ENCODE measurements around the gene TMEM200C. TPM values are rescaled to one million over a fixed set of nuclear protein-coding genes. Genes with fewer than 3 reads are reported as not detected.

TMEM200C gene
- total and polyA plus RNA-seq, 2 experiments from 2014 or later = 3.1 to 3.4 TPM

DNA sequence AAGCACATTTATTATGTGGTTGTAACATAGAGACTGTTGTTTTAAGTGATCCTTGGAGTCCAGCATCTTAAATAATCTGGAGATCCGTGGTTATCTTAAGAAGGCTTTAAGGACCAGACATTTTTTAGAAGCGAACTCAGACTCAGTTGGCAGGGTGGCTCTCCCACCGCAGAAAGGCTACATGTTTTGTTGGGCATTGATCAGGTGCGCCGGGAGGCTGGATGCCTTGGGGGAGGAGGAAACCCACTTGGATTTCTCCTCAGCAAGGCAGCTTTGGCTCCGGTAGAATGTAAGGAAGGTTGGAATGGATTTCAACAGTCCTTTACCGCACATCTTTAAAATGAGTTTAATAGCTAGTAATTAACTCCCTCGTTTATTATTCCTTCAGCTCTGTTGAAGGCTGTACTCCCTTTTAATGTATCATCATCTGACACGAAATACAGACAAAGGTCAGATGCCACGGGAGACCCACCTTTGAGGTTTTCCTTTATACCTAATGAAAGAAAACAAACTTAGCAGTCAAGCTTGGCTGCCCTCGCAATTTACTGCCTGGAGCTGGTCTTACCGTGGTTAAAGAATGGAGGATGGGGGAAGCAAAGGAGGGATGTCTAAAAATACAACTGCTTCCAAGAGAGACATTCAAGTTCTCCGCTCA, 1.2 kb downstream of the TMEM200C start:
- H3K4me2 ChIP-seq = peak overlapping the region; percentile 96

DNA sequence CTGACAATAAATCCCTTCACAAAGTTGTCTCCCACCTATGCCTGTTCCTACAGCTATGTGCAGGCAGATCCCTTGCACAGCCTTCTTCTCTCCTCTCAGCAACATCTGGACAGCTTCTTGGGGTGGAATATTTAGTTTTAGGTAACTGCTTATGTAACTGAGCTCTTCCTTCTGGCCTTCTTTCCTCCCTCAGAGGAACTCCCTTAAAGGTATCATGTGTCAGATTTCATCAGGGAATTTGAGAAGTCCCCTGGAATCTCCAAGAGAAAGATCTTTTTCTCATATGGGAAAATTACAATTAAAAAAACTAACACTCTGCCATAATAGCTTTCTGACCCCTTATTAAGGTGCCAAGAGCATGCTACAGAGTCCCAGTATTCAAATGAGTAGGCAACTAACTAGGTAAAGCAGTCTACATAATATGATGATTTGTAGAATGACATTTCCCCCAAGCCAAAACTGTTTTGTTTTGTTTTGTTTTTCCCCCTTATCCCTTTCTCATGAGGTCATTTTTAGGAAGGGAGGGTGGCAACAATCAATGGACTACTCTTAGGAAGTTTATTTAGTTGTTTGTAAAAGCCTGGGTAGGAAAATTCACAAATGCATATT, 2.4 kb downstream of the TMEM200C start:
- Histone ChIP-seq H3K9me2 (replicated peaks; ENCODE audit: insufficient read depth) (no peaks in the 10 kb centered on the region), H3K4me1 (ENCODE audit: insufficient read depth) (peaks cover 4% of the 10 kb centered on the region), H2AFZ (no peak overlapping the region), H3K4me3 (no peak overlapping the region), H4K20me1 (ENCODE audit: insufficient read depth, poor library complexity, severe bottlenecking) (no peaks in the 10 kb centered on the region), H3K36me3 (replicated peaks; ENCODE audit: insufficient read depth, low read depth) (no peaks in the 10 kb centered on the region), H3K79me2 (no peaks in the 10 kb centered on the region), H3K27me3 (peaks cover 79% of the 10 kb centered on the region), H3K4me2 (peak overlapping the region; percentile 96), H3K27ac (no peak overlapping the region), H3K9me3 (ENCODE audit: low read depth) (no peaks in the 10 kb centered on the region)
- DNase-seq (ENCODE audit: low spot score) = no peak
- TF ChIP-seq, protein P1, sequence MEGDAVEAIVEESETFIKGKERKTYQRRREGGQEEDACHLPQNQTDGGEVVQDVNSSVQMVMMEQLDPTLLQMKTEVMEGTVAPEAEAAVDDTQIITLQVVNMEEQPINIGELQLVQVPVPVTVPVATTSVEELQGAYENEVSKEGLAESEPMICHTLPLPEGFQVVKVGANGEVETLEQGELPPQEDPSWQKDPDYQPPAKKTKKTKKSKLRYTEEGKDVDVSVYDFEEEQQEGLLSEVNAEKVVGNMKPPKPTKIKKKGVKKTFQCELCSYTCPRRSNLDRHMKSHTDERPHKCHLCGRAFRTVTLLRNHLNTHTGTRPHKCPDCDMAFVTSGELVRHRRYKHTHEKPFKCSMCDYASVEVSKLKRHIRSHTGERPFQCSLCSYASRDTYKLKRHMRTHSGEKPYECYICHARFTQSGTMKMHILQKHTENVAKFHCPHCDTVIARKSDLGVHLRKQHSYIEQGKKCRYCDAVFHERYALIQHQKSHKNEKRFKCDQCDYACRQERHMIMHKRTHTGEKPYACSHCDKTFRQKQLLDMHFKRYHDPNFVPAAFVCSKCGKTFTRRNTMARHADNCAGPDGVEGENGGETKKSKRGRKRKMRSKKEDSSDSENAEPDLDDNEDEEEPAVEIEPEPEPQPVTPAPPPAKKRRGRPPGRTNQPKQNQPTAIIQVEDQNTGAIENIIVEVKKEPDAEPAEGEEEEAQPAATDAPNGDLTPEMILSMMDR (IDR thresholded peaks at IDR 0.05; ENCODE audit: poor library complexity) = no peak
- no peak for TF ChIP-seq EZH2 (IDR thresholded peaks at IDR 0.05; ENCODE audit: borderline replicate concordance)
- TF ChIP-seq EZH2phosphoT487 (IDR thresholded peaks at IDR 0.05; ENCODE audit: low read depth, severe bottlenecking, unreplicated experiment) = no peak

More for the DNA sequence above, 1.2 kb downstream of the TMEM200C start:
- H3K36me3 ChIP-seq (replicated peaks; ENCODE audit: insufficient read depth, low read depth) = no peaks in the 10 kb centered on the region
- WGBS (ENCODE audit: low lambda C conversion rate, missing lambda C conversion rate) = 10% methylated on average over 13 of the region's 13 CpGs
- H3K79me2 ChIP-seq = no peaks in the 10 kb centered on the region
- H3K9me3 ChIP-seq (ENCODE audit: low read depth) = no peaks in the 10 kb centered on the region
- peaks cover 68% of the 10 kb centered on the region for H3K27me3 ChIP-seq
- H4K20me1 ChIP-seq (ENCODE audit: insufficient read depth, poor library complexity, severe bottlenecking) = no peaks in the 10 kb centered on the region
- H2AFZ ChIP-seq = no peak overlapping the region
- no peak for DNase-seq (ENCODE audit: low spot score)
- H3K4me1 ChIP-seq (ENCODE audit: insufficient read depth) = peaks cover 4% of the 10 kb centered on the region
- peak overlapping the region; percentile 80 for H3K4me3 ChIP-seq
- TF ChIP-seq, protein P1 (IDR thresholded peaks at IDR 0.05; ENCODE audit: poor library complexity) = no peak
- TF ChIP-seq EZH2phosphoT487 (IDR thresholded peaks at IDR 0.05; ENCODE audit: low read depth, severe bottlenecking, unreplicated experiment) (no peak), EZH2 (IDR thresholded peaks at IDR 0.05; ENCODE audit: borderline replicate concordance) (peak; percentile 17)
- H3K9me2 ChIP-seq (replicated peaks; ENCODE audit: insufficient read depth) = no peaks in the 10 kb centered on the region
- no peak overlapping the region for H3K27ac ChIP-seq

DNA sequence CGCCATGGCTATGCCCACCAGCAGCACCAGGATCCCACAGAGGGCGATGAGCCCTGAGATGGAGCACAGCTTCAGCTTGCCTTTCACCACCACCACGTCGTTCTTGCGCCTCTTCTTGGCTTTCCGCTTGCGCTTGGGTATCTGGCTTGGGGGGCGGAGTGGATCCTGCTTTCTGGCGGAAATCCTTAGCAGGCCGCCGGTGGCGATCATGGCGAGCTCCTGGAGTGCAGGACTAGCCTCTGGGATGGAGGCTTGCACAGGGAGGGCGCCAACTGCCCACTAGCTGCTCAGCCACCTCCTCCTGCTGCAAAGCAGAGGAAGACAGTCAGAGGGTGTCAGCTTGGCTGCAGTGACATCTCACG, 3.5 kb downstream of the TMEM200C start:
- 92% methylated on average over 15 of the region's 15 CpGs for WGBS (ENCODE audit: low lambda C conversion rate, missing lambda C conversion rate)
- DNase-seq (ENCODE audit: low spot score) = no peak
- Histone ChIP-seq H3K27ac (no peak overlapping the region), H3K4me2 (no peak overlapping the region), H3K4me3 (no peak overlapping the region), H3K79me2 (no peaks in the 10 kb centered on the region), H3K9me3 (ENCODE audit: low read depth) (no peaks in the 10 kb centered on the region), H3K36me3 (replicated peaks; ENCODE audit: insufficient read depth, low read depth) (no peaks in the 10 kb centered on the region), H3K4me1 (ENCODE audit: insufficient read depth) (peaks cover 4% of the 10 kb centered on the region), H3K9me2 (replicated peaks; ENCODE audit: insufficient read depth) (no peaks in the 10 kb centered on the region), H3K27me3 (peaks cover 70% of the 10 kb centered on the region), H4K20me1 (ENCODE audit: insufficient read depth, poor library complexity, severe bottlenecking) (no peaks in the 10 kb centered on the region), H2AFZ (no peak overlapping the region)
- TF ChIP-seq EZH2phosphoT487 (IDR thresholded peaks at IDR 0.05; ENCODE audit: low read depth, severe bottlenecking, unreplicated experiment) (no peak), EZH2 (IDR thresholded peaks at IDR 0.05; ENCODE audit: borderline replicate concordance) (no peak)
- TF ChIP-seq, protein P1 (IDR thresholded peaks at IDR 0.05; ENCODE audit: poor library complexity) = no peak

Measured in hepatocyte (in vitro differentiated cells).